ENCODE measurements around the gene TMEM184C.

- TF ChIP-seq, protein P1, sequence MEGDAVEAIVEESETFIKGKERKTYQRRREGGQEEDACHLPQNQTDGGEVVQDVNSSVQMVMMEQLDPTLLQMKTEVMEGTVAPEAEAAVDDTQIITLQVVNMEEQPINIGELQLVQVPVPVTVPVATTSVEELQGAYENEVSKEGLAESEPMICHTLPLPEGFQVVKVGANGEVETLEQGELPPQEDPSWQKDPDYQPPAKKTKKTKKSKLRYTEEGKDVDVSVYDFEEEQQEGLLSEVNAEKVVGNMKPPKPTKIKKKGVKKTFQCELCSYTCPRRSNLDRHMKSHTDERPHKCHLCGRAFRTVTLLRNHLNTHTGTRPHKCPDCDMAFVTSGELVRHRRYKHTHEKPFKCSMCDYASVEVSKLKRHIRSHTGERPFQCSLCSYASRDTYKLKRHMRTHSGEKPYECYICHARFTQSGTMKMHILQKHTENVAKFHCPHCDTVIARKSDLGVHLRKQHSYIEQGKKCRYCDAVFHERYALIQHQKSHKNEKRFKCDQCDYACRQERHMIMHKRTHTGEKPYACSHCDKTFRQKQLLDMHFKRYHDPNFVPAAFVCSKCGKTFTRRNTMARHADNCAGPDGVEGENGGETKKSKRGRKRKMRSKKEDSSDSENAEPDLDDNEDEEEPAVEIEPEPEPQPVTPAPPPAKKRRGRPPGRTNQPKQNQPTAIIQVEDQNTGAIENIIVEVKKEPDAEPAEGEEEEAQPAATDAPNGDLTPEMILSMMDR (IDR thresholded peaks at IDR 0.05), result no peak
- TF ChIP-seq POLR2A (IDR thresholded peaks at IDR 0.05), result no peak
Measured at GRCh38 chr4:147594107-147594506, 23.1 kb upstream of the TMEM184C start.
